SK-N-MC (cell line): ENCODE results near the gene IFIT5.
"Not testable (repeated sequence)": the region's sequence is repeated elsewhere in the genome, so short reads cannot be mapped to it uniquely, and the experiment has no call there.

Experiments
- EZH2 ChIP-seq: fragments of 200-600 bp; sonication (generic); IDR thresholded peaks from one replicate; pipeline ENCODE4 v1.6.1; 2017; ENCODE audit warnings: antibody characterized with exemption
- POLR2AphosphoS5 ChIP-seq: IDR thresholded peaks from 2 replicates; pipeline ENCODE4 v1.6.1; 2012; ENCODE audit warnings: mild to moderate bottlenecking, low read depth, low read length, borderline replicate concordance

- not testable (repeated sequence) for TF ChIP-seq POLR2AphosphoS5, EZH2
Measured at GRCh38 chr10:89409282-89409681, 5.1 kb upstream of the IFIT5 start.
